IMR-90 (cell line): ENCODE data around the gene KDM6A.

Experiments used
- BHLHE40 ChIP-seq: fragments of 150-350 bp; IDR thresholded peaks from 2 replicates; pipeline ENCODE4 v1.6.1; 2016; ENCODE audit warnings: mild to moderate bottlenecking, low read depth, low read length
- CEBPB ChIP-seq: IDR thresholded peaks from 2 replicates; pipeline ENCODE4 v1.6.1; 2012; ENCODE audit warnings: low read depth, low read length, improper control_type of control experiment
- CTCF ChIP-seq: conservative IDR thresholded peaks from 2 replicates; pipeline ENCODE4 v1.5.1; 2012; ENCODE audit warnings: mild to moderate bottlenecking, low read depth, low read length, improper control_type of control experiment
- FOS ChIP-seq: fragments of 150-350 bp; IDR thresholded peaks from 2 replicates; pipeline ENCODE4 v1.6.1; 2016; ENCODE audit warnings: low read depth, low read length
- MAFK ChIP-seq: IDR thresholded peaks from 2 replicates; pipeline ENCODE4 v1.6.1; 2012; ENCODE audit warnings: low read depth, low read length, improper control_type of control experiment
- MAZ ChIP-seq: IDR thresholded peaks from 2 replicates; pipeline ENCODE4 v1.6.1; 2012; ENCODE audit warnings: low read depth, mild to moderate bottlenecking, low read length, improper control_type of control experiment, moderate library complexity, borderline replicate concordance
- POLR2A ChIP-seq: IDR thresholded peaks from 2 replicates; pipeline ENCODE4 v1.6.1; 2012; ENCODE audit warnings: mild to moderate bottlenecking, low read depth, low read length
- RAD21 ChIP-seq: IDR thresholded peaks from 2 replicates; pipeline ENCODE4 v1.6.1; 2012; ENCODE audit warnings: low read length, improper control_type of control experiment

DNA sequence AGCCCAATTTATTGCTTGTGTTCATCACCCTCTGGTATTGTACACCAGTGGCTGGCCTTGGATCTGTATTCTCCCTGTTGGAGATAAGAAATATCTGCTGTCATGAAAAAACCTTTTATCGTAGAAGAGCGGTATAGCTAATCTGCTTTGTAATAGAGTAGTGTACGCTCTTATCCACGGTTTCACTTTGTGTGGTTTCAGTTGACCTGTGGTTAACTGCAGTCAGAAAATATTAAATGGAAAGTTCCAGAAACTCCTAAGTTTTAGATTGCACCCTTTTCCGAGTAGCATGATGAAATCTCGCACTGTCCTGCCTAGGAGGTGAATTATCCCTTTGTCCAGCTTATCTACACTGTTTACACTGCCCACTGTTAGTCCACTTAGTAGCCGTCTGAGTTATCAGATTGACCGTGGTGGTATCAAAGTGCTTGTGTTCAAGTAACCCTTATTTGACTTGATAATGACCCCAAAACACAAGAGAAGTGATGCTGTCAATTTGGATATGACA is 42.4 kb downstream of the KDM6A start:
- TF ChIP-seq RAD21 (no peak), CTCF (no peak), POLR2A (no peak), MAFK (no peak), CEBPB (peak; percentile 31; the same call in 1 of the 2 replicates), BHLHE40 (no peak), MAZ (no peak), FOS (no peak)
